NCI-H460 (cell line): ENCODE measurements around the gene BPNT1. TPM values are rescaled to one million over a fixed set of nuclear protein-coding genes. Genes with fewer than 3 reads are reported as not detected.

ENCODE experiments used
- DNase-seq: peaks from one replicate; pipeline ENCODE4 v3.0.0-alpha.2; 2016; ENCODE audit warnings: low read depth; ENCODE audit errors: extremely low read depth
- small RNA-seq, 2 experiments: library from RNA; depleted of rRNA; stranded (forward); fragments of <200 nt; gene quantifications; one replicate each; pipeline ENCODE3, GENCODE V24; 2014
- total RNA-seq: library from RNA; depleted of rRNA; stranded (reverse); fragments of >200 nt; shearing (Covaris generic); gene quantifications from 2 replicates; pipeline ENCODE4 v1.2.3, GENCODE V29; 2014; rRNA removed

Gene BPNT1
- total RNA-seq, 1 experiment from 2014 or later = 45.5 TPM

- no peak for DNase-seq
Measured at GRCh38 chr1:220013497-220013896, 76.1 kb downstream of the BPNT1 start.

- DNase-seq = no peak
Measured at GRCh38 chr1:220012259-220012658, 77.3 kb downstream of the BPNT1 start.

DNA sequence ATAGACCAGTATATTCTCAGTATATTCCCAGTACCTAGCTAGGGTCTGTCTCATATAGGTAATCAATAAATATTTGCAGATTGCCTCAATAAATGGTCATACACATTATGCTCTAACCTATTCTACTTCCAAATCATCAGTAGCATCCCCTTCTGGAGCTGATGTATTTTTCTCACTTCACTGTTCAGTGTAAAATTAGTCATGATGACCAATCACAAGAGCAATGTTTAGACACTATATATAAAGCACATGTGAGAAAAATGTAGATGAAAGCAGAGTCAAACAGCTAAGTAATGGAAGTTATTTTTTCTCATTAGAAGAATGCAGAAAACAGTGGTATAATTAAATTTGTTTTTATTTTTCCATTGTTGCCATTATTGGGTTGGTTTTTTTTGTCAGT lies 78.0 kb downstream of the BPNT1 start:
- peak; percentile 8 for DNase-seq

Small RNA genes within 50 kb of the gene (small RNA-seq; reads per million reads assigned to genes)
- 0.04 to 0.59 reads per million in 2 experiments for gene MIR194-1
- gene MIR215 = 0.37 to 9.2 reads per million in 2 experiments

Other genes with a start within 250 kb of the BPNT1 start
- not detected in 2 replicates for gene SLC30A10, start 161.2 kb downstream of the BPNT1 start, total RNA-seq
- gene EPRS1, start 43.3 kb downstream of the BPNT1 start, total RNA-seq = 355 and 364 TPM in 2 replicates
- gene IARS2, start 4.3 kb upstream of the BPNT1 start, total RNA-seq = 228 and 257 TPM in 2 replicates
- 37.2 and 43.4 TPM in 2 replicates for gene RAB3GAP2, start 182.7 kb upstream of the BPNT1 start, total RNA-seq